Thoracic aorta (tissue), 2 donors: ENCODE measurements around the gene RBMX. TPM values are rescaled to one million over a fixed set of nuclear protein-coding genes. Genes with fewer than 3 reads are reported as not detected.
A peak's percentile ranks its signal among the peaks of the same experiment; 100 is the strongest.
"Not testable (repeated sequence)": the region's sequence is repeated elsewhere in the genome, so short reads cannot be mapped to it uniquely, and the experiment has no call there.

Source experiments
- ATAC-seq: fragments of 150-250 bp; one replicate; pipeline ENCODE4 v1.8.0; 2017; ENCODE audit warnings: low read depth; ENCODE audit not compliant: insufficient number of reproducible peaks, low FRiP score
- DNase-seq: peaks from one replicate; pipeline ENCODE4 v3.0.0-alpha.2; 2020; ENCODE audit warnings: low spot score
- H3K27ac ChIP-seq, 2 donors: fragments of 200-600 bp; sonication (generic); 1 replicate in 1 of 2; 2 replicates in 1 of 2; pipeline ENCODE4 v1.5.1; 2016; ENCODE audit warnings: mild to moderate bottlenecking in 2 of 2, moderate library complexity in 2 of 2
- H3K27me3 ChIP-seq: fragments of 200-600 bp; sonication (generic); replicated peaks from 2 replicates; pipeline ENCODE4 v1.6.0; 2016; ENCODE audit warnings: mild to moderate bottlenecking; ENCODE audit not compliant: insufficient read depth
- H3K36me3 ChIP-seq: fragments of 200-600 bp; sonication (generic); one replicate; pipeline ENCODE4 v1.5.1; 2016
- H3K4me1 ChIP-seq, 2 donors: fragments of 200-600 bp; sonication (generic); 1 replicate in 1 of 2; 2 replicates in 1 of 2; pipeline versions ENCODE4 v1.5.1 to v1.6.0; 2016; ENCODE audit warnings: low read depth in 2 of 2, mild to moderate bottlenecking in 1 of 2; ENCODE audit not compliant: control insufficient read depth in 1 of 2
- H3K4me3 ChIP-seq: fragments of 200-600 bp; sonication (generic); 2 replicates; pipeline ENCODE4 v1.5.1; 2016; ENCODE audit warnings: mild to moderate bottlenecking
- H3K9me3 ChIP-seq: fragments of 200-600 bp; sonication (generic); 2 replicates; pipeline ENCODE4 v1.5.1; 2016
- total RNA-seq, 2 donors: library from RNA; depleted of rRNA; stranded (reverse); fragments of >200 nt; gene quantifications; one replicate each; pipeline versions ENCODE4 v1.1.0 to v1.2.3, GENCODE V29; 2016
- TF ChIP-seq, protein P1 (sequence below): fragments of 200-600 bp; sonication (generic); IDR thresholded peaks from one replicate; pipeline ENCODE4 v1.5.1; 2019; ENCODE audit warnings: antibody characterized with exemption

The RBMX gene
- total RNA-seq, 2 donors from 2014 or later: 224 to 338 TPM

DNA sequence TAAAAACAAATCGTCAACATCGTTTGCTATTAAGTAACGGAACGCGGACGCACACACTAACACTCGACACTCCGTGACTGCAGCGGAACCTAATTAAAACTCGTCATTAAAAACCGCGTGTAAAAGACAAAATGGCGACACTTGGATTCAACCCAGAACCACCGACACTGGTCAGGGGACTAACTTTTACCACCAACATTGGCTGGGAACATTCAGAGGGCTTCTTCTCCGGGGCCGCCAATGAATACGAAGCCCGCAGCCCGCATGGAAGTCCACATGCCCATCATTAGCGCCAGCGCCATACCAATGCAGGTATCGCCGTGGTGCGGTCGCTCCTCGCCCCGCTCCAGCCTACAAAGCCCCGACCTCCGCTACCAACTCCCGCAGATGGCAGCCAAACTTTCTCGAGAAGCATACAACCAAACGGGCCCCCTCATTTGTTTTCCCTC lies 498 bp downstream of the RBMX start:
- DNase-seq (no peak), ATAC-seq (no peak)
- no peaks in the 10 kb centered on the region for H3K27me3 ChIP-seq
- H3K4me1 ChIP-seq: peaks cover 0 to 12% of the 10 kb centered on the region in 2 donors
- peaks cover 21% of the 10 kb centered on the region for H3K36me3 ChIP-seq
- TF ChIP-seq, protein P1, sequence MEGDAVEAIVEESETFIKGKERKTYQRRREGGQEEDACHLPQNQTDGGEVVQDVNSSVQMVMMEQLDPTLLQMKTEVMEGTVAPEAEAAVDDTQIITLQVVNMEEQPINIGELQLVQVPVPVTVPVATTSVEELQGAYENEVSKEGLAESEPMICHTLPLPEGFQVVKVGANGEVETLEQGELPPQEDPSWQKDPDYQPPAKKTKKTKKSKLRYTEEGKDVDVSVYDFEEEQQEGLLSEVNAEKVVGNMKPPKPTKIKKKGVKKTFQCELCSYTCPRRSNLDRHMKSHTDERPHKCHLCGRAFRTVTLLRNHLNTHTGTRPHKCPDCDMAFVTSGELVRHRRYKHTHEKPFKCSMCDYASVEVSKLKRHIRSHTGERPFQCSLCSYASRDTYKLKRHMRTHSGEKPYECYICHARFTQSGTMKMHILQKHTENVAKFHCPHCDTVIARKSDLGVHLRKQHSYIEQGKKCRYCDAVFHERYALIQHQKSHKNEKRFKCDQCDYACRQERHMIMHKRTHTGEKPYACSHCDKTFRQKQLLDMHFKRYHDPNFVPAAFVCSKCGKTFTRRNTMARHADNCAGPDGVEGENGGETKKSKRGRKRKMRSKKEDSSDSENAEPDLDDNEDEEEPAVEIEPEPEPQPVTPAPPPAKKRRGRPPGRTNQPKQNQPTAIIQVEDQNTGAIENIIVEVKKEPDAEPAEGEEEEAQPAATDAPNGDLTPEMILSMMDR: no peak
- no peaks in the 10 kb centered on the region for H3K9me3 ChIP-seq
- peak overlapping the region; percentile 90 for H3K4me3 ChIP-seq
- H3K27ac ChIP-seq: peak overlapping the region; percentile 92 to 96

DNA sequence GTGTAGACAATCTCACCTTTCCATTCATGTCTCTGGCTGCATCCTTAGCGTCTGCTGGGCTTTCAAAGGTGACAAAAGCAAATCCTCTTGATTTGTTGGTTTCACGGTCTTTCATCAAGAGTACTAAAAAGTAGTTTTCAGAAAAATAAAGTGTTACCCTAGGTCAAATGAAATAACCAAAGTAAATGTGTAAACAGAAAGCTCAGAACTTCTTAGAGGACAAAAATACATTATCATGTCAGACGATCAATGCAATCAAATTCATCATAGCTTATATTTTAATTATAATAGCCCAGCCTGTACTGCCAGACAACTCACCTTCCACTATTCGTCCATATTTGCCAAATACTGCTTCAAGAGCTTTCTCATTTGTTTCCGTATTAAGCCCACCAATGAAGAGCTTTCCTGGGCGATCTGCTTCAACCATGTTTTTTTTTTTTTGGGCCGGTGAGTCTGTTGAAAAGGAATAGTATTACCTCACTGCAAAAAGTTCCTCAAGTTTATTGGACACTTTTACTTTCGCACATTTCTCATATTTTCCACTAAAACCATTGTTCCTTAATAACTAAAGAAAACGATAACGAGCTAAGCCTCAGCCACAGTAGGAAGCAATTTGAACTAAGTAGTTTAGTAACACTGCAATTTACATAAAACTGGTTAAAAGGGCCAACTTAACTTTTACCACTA lies 1.4 kb downstream of the RBMX start:
- ATAC-seq (no peak), DNase-seq (no peak)
- TF ChIP-seq, protein P1: no peak
- H3K4me1 ChIP-seq: peaks cover 0 to 12% of the 10 kb centered on the region in 2 donors
- peak overlapping the region; percentile 90 for H3K4me3 ChIP-seq
- H3K9me3 ChIP-seq: no peaks in the 10 kb centered on the region
- H3K27ac ChIP-seq: peak overlapping the region; percentile 92 to 96
- H3K36me3 ChIP-seq: peaks cover 27% of the 10 kb centered on the region
- H3K27me3 ChIP-seq: no peaks in the 10 kb centered on the region

DNA sequence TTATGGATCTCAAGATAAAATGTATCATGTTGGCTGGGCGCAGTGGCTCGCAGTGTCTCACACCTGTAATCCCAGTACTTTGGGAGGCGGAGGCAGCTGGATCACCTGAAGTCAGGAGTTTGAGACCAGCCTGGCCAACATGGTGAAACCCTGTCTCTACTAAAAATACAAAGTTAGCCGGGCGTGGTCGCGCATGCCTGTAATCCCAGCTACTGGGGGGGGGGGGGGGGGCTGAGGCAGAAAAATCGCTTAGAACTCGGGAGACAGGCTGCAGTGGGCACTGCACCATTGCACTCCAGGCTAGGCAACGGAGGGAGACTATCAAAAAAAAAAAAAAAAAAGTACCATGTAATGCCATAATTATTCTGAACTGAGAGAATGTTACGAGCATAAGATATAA lies 2.1 kb downstream of the RBMX start:
- no peak for DNase-seq

DNA sequence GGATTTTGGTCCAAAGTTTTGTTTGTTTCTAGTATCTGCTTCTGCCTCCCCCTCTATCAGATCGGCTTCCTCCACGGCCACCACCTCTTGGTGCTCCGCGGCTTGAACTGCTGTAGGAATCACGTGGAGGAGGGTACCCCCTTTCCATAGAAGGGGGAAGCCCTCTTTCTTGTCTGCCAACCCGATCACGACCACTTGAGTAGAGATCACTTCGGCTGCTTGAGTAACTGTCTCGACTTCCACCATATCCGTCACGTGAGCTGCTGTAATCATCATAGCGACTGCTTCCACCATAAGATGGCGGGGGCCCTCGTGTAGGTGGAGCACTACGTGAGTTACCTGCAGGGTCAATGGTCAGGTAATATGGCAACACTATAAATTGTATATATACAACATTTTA lies 6.4 kb downstream of the RBMX start:
- not testable (repeated sequence) for DNase-seq, ATAC-seq, H3K27ac ChIP-seq, H3K4me3 ChIP-seq, H3K9me3 ChIP-seq, H3K27me3 ChIP-seq
- Histone ChIP-seq H3K4me1 (peaks cover 0 to 12% of the 10 kb centered on the region in 2 donors), H3K36me3 (peaks cover 38% of the 10 kb centered on the region)

More for the DNA sequence above, 2.1 kb downstream of the RBMX start:
- peak overlapping the region in 1 of 2 donors; percentile 96 for H3K27ac ChIP-seq
- H3K4me1 ChIP-seq: peaks cover 0 to 12% of the 10 kb centered on the region in 2 donors
- no peak for ATAC-seq
- H3K27me3 ChIP-seq: no peaks in the 10 kb centered on the region
- TF ChIP-seq, protein P1: no peak
- peaks cover 27% of the 10 kb centered on the region for H3K36me3 ChIP-seq
- peak overlapping the region; percentile 90 for H3K4me3 ChIP-seq
- H3K9me3 ChIP-seq: no peaks in the 10 kb centered on the region

DNA sequence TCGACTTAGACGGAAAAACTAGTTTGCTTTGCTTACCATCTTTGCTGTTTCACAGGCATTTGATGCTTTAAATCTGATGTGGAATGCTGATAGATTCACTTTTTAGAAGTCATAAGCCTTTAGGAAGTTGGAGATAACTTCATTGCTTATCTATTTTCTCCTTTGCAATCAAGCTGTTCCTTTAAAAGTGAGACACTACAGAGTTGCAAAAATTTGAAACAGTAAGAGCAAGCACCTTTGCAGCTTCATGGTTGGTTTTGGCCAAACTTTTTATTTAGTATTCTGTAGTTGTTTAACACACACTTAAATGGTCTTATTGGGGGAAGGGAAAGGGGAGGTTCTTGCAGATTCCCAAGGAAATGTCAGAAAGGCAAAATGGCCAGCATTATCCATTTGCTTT lies 7.3 kb downstream of the RBMX start:
- not testable (repeated sequence) for ATAC-seq, H3K4me3 ChIP-seq, H3K27ac ChIP-seq, H3K27me3 ChIP-seq, DNase-seq, H3K9me3 ChIP-seq
- Histone ChIP-seq H3K4me1 (peaks cover 0 to 11% of the 10 kb centered on the region in 2 donors), H3K36me3 (peaks cover 42% of the 10 kb centered on the region)

DNA sequence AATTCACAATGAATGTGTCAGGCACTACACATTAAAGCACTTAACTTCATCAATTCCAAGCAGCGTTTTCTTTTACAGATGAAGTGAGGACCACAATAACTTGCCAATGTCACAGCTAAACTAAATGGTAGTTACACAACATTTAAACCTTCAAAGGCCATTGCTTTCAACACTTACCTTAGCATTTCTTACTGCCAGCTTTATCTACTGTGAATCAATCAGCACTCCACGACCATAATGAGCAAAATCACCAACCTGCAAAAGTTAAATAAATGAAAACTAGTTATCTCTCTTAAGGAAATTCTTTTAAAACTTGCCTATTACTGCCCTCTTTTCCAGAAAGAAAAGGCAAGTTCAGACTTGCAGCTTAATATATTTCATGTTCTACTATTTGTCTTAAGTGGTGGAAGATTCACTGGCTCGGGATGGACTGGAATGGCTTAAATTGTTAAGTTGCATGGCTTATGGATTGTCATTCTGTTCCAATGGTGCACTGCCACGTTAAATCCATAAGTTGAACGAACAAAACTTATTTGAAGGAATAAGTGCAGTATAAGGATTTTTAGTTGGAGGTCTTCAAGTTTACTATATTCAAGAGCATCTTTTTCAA lies 8.3 kb downstream of the RBMX start:
- peaks cover 36% of the 10 kb centered on the region for H3K36me3 ChIP-seq
- H3K4me1 ChIP-seq: peaks cover 0 to under 1% of the 10 kb centered on the region in 2 donors
- no peaks in the 10 kb centered on the region for H3K9me3 ChIP-seq
- no peak overlapping the region for H3K4me3 ChIP-seq
- H3K27me3 ChIP-seq: no peaks in the 10 kb centered on the region
- ATAC-seq: no peak
- DNase-seq: no peak
- TF ChIP-seq, protein P1: no peak
- no peak overlapping the region for H3K27ac ChIP-seq
